RCC 7860 (cell line): ENCODE results near the gene BCL2L14.

Experiments
- DNase-seq: peaks from one replicate; pipeline ENCODE4 v3.0.0-alpha.2; 2015; ENCODE audit warnings: low spot score
- FAIRE-seq: peaks from 2 replicates; lab custom pipeline; 2012; peaks lifted over from hg19 to GRCh38; lab: Jason Lieb, UNC

BCL2L14 gene

GRCh38 chr12:12054993-12055392 is 15.7 kb upstream of the BCL2L14 start:
- no peak for FAIRE-seq
- no peak for DNase-seq

DNA sequence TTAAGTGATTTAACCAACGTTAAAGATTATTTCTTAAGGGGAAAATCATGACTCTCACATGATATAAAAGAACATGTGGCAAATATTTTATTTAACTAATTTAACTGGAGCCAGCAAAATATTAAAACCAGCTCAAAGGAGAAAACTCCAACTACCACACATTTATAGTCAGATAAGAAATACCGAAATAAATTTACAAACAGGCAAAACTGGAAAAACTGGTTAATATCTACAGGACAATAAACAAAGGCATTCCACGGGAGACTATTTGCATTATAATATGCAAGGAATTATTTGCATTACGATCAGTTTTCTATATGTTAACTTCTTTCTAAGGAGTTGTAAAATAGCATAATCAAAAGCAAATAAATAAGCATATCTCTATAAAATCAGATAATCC is 13.8 kb upstream of the BCL2L14 start:
- DNase-seq (no peak), FAIRE-seq (no peak)

DNA sequence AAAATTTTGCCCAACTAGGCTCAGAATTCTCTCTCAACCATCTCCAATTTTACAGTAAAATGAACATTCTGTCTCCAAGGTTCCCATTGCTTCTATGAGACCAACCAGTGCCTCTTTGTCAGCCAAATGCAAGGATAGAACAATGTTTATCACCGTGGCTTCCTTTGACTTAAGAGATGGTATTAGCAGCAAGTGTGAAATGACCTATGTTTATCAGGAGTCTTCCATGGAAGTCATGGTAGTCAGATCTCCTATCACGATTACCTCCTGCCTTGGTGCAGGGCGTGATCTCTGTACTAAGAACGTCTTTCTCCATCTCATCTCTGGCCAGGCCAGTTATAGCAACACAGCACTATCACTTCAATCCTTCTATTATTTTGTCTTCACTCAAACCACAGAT is 6.1 kb upstream of the BCL2L14 start:
- FAIRE-seq (no peak), DNase-seq (no peak)

DNA sequence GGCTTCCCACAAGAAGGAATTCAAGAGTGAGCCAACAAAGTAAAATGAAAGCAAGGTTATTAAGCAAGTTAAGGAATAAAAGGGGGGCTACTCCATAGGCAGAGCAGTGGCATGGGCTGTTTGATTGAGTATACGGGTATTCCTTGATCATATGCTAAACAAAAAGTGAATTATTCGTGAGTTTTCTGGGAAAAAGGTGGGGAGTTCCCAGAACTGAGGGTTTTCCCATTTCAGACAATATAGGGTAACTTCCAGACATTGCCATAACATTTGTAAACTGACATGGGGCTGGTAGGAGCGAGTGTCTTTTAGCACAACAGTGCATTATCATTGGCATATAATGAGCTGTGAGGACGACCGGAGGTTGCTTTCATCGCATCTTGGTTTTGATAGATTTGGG is 2.0 kb upstream of the BCL2L14 start:
- DNase-seq: no peak
- FAIRE-seq: no peak

DNA sequence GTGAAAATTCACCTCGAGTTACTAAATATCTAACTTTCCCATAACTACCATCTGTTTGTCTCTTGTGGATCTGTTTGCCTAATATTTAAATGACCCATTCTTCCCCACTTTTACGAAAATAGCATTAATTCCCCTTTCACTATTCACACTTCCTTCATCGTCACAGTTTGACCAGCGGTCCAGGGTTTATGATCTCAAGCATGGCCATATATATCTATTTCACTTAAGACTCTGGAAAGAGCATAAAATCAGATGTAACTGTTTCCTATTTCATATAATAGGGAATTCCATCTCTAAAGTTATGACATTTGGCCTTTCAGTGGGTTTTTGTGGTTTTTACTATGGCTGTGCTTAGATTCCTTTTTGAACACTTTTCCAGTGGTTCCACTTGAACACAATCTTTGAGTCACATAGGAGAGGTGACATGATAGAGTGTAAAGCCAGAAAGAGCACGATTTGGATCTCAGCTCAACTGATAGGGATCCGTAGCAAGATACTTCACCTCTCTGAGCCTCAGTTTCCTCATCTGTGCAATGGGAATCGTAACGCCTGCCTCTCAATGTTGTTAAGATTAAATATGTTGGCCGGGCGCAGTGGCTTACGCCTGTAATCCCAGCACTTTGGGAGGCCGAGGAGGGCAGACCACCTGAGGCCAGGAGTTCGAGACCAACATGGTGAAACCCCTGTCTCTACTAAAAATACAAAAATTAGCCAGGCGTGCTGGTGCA is 754 bp upstream of the BCL2L14 start:
- DNase-seq (no peak), FAIRE-seq (no peak)

DNA sequence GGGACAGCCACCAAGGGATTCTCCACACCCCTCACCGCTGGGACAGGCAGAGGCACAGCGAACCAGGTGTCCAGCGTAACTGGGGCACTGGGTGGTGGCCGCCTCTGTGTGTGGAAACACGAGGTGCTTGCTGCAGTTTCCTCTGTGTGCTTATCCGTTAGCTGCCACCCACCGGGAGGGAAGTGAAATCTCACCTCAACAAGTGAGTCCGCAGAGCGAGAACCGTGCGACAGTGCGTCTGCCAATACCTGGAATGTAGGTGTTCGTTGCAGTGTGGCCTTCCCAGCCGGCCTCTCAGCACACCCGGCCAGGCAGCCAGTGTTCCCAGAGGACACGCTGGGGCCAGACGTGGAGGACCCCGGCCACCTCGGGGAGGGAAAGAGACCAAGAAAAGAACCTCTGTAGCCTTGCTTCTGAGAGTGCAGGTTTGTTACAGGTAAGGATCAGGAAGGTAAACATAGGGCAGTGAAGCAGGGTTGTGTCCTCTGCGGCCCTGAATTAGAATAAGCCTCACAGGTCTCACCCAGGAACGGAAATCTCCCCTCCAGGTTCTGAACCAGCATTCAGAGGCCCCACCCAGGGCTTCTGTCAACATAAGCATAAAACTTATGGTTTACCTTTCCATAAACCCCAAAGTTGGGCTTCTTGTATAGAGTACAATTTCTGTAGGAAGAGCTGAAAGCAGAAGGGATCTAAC is 1.5 kb downstream of the BCL2L14 start:
- FAIRE-seq (no peak), DNase-seq (no peak)

DNA sequence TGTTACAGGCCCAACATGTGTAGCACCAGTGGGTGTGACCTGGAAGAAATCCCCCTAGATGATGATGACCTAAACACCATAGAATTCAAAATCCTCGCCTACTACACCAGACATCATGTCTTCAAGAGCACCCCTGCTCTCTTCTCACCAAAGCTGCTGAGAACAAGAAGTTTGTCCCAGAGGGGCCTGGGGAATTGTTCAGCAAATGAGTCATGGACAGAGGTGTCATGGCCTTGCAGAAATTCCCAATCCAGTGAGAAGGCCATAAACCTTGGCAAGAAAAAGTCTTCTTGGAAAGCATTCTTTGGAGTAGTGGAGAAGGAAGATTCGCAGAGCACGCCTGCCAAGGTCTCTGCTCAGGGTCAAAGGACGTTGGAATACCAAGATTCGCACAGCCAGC is 8.6 kb downstream of the BCL2L14 start:
- DNase-seq: no peak
- no peak for FAIRE-seq

GRCh38 chr12:12081836-12082497 is 11.2 kb downstream of the BCL2L14 start:
- DNase-seq (peak; percentile 48), FAIRE-seq (peak; percentile 33)

DNA sequence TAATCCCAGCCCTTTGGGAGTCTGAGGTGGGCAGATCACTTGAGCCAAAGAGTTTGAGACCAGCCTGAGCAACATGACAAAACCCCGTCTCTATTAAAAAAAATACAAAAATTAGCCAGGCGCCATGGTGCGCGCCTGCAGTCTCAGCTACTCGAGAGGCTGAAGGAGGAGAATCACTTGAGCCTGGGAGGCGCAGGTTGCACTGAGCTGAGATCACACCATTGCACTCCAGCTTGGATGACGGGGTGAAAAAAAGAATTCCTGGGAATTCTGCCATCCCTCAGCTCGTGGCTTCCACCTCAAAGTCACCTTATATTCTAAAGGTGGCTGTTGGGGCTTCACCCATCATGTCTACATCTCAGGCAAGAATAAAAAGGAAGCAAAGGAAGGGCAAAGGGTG is 12.9 kb downstream of the BCL2L14 start:
- no peak for DNase-seq
- FAIRE-seq: no peak

DNA sequence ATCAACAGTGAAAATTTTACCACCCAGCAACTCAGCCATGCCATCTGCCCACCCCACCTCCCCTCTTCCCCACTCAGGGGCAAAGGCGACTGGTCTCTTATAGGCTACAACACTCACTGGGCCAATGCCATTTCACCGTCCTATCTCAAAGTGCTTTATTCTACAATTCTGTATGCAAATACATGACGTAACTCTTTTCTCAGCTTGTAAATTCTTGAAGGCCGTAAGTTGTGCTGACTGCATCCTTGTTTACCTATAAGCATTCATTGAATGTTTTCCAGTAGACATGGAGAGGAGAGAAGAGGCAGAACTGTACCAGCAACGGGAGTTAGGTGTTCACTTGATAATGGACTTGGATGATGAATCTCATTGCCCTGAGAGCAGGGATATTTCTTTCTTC is 15.6 kb downstream of the BCL2L14 start:
- DNase-seq (no peak), FAIRE-seq (no peak)

DNA sequence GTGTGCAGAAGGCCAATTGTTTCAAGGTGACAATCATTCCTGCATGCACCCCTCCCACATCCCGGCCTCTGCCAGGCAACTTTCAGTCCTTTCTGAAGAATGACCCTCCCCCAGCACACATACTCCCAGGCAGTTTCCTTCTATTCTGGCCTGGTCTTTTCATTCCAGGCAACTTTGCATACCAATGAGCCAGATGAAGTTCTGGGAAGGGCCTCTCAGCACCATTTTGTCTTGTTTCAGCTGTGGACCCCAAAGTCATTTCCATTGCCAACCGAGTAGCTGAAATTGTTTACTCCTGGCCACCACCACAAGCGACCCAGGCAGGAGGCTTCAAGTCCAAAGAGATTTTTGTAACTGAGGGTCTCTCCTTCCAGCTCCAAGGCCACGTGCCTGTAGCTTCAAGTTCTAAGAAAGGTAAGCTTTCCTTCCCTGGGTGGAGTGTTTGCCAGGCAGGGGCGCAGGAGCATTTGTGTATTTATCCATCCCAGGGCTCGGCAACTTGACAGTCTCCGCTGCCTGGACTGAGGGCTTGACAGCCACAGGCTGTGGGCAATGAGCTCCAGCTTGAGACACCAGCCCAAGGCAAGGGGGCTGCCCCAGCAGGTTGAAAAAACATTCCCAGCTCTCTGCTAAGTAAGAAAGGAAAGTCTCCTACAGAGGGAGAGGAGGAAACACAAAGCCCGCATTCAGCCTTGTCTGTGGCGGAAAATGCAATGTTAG is 16.4 kb downstream of the BCL2L14 start:
- no peak for FAIRE-seq
- DNase-seq: no peak

GRCh38 chr12:12087693-12088034 is 16.9 kb downstream of the BCL2L14 start:
- DNase-seq (no peak), FAIRE-seq (no peak)

GRCh38 chr12:12088147-12088546 is 17.4 kb downstream of the BCL2L14 start:
- DNase-seq (no peak), FAIRE-seq (no peak)

- FAIRE-seq (no peak), DNase-seq (no peak)
These were observed 18.0 kb downstream of the BCL2L14 start for GRCh38 chr12:12088761-12089160.

DNA sequence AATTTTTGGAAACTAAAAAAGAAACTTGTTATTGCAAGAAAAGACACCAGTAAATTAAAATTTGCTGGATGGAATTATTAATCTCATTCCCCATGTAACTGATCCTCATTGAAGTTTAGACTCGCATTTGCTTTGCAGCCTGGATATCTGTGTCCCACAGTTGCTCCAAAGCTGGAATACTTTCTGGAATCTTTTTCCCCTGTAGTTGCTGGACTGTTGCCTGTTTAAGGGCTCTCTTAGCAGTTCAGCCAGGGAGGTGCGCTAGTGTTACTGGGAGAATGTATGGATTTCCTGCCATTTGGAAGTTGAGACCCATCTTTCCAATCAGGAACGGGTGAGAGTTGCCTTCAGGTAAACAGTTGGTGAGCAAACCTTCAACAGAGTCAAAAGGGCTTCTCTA is 20.3 kb downstream of the BCL2L14 start:
- FAIRE-seq: no peak
- no peak for DNase-seq

- no peak for FAIRE-seq
- no peak for DNase-seq
These were observed 21.4 kb downstream of the BCL2L14 start for GRCh38 chr12:12091977-12092663.

- FAIRE-seq (no peak), DNase-seq (no peak)
These were observed 23.7 kb downstream of the BCL2L14 start for GRCh38 chr12:12094481-12094880.

GRCh38 chr12:12095021-12095420 is 24.3 kb downstream of the BCL2L14 start:
- FAIRE-seq (no peak), DNase-seq (no peak)

- FAIRE-seq (no peak), DNase-seq (no peak)
These were observed 27.4 kb downstream of the BCL2L14 start for GRCh38 chr12:12097891-12098690.

DNA sequence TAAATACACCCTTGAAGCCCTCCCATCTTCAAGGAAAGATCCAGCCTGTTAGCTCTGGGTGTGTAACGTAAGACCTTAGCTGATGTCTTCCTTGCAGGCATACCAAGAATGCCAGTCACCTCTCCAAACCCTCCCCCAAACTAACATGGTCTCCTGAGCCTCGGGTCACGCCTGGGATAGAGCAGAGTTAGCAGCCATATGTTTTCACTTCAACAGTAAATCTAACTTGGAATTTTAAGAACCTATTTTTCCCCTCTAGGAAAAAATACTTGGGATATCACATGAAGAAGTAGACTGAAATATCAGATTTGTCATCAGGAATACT is 27.9 kb downstream of the BCL2L14 start:
- FAIRE-seq: no peak
- no peak for DNase-seq
